OCI-LY7 (cell line): ENCODE results near the gene CAMK2N2. TPM values are rescaled to one million over a fixed set of nuclear protein-coding genes. Genes with fewer than 3 reads are reported as not detected.

ENCODE experiments used
- BruUV-seq: library from RNA; stranded (reverse); fragments of 400-500 nt; replicated peaks from 2 replicates; lab custom pipeline; 2021; lab: Mats Ljungman, UMichigan
- CTCF ChIA-PET: fragments of 300-600 bp; sonication (Branson Sonifier 250); formaldehyde crosslinking; loops from one replicate; lab custom pipeline; 2022; ENCODE audit warnings: antibody characterized with exemption; ENCODE audit not compliant: unreplicated experiment; lab: Charles Lee
- POLR2A ChIA-PET: fragments of 300-600 bp; sonication (Branson Sonifier 250); formaldehyde crosslinking; loops from one replicate; lab custom pipeline; 2022; ENCODE audit warnings: antibody characterized with exemption; lab: Charles Lee
- DNase-seq: peaks from one replicate; pipeline ENCODE4 v3.0.0-alpha.2; 2015; ENCODE audit warnings: low spot score
- H2AFZ ChIP-seq: fragments of 200-600 bp; sonication (generic), shearing (Covaris generic); 2 replicates; pipeline ENCODE4 v1.6.1; 2014; ENCODE audit warnings: mild to moderate bottlenecking, antibody characterized with exemption, low read length, moderate library complexity
- H3K27ac ChIP-seq: fragments of 200-600 bp; sonication (generic); 2 replicates; pipeline ENCODE4 v1.5.1; 2014; ENCODE audit warnings: mixed run types, low read depth, mild to moderate bottlenecking, moderate library complexity, low read length, inconsistent platforms; ENCODE audit not compliant: poor library complexity, severe bottlenecking
- H3K36me3 ChIP-seq: fragments of 200-600 bp; sonication (generic); 2 replicates; pipeline ENCODE4 v1.6.1; 2014; ENCODE audit warnings: mild to moderate bottlenecking, antibody characterized with exemption, low read length, moderate library complexity, mixed read lengths; ENCODE audit not compliant: insufficient read depth
- H3K4me1 ChIP-seq: fragments of 200-600 bp; sonication (generic); 2 replicates; pipeline ENCODE4 v1.5.1; 2014; ENCODE audit warnings: mild to moderate bottlenecking, low read length; ENCODE audit not compliant: insufficient read depth, poor library complexity, severe bottlenecking
- H3K4me2 ChIP-seq: fragments of 200-600 bp; sonication (generic); 2 replicates; pipeline ENCODE4 v1.6.1; 2014; ENCODE audit warnings: mild to moderate bottlenecking, low read length
- H3K4me3 ChIP-seq: fragments of 200-600 bp; sonication (generic); 2 replicates; pipeline ENCODE4 v1.5.1; 2014; ENCODE audit warnings: mild to moderate bottlenecking, low read depth, low read length; ENCODE audit not compliant: poor library complexity, severe bottlenecking
- H3K79me2 ChIP-seq: fragments of 200-600 bp; sonication (generic); 2 replicates; pipeline ENCODE4 v1.6.1; 2016; ENCODE audit warnings: low read depth, mild to moderate bottlenecking, low read length, moderate library complexity, mixed read lengths; ENCODE audit not compliant: insufficient read depth
- H3K9me2 ChIP-seq: fragments of 200-600 bp; sonication (generic); 2 replicates; pipeline ENCODE4 v1.6.1; 2016; ENCODE audit warnings: mild to moderate bottlenecking, low read length, mixed read lengths; ENCODE audit not compliant: insufficient read depth
- H3K9me3 ChIP-seq: fragments of 200-600 bp; sonication (generic); 2 replicates; pipeline ENCODE4 v1.6.1; 2014; ENCODE audit warnings: mild to moderate bottlenecking, mixed run types, low read length, mixed read lengths
- H4K20me1 ChIP-seq: fragments of 200-600 bp; sonication (generic); 2 replicates; pipeline ENCODE4 v1.6.1; 2014; ENCODE audit warnings: mild to moderate bottlenecking, antibody characterized with exemption, low read length, moderate library complexity, mixed read lengths; ENCODE audit not compliant: insufficient read depth
- EZH2phosphoT487 ChIP-seq: fragments of 200-600 bp; sonication (generic); IDR thresholded peaks from 2 replicates; pipeline ENCODE4 v1.6.1; 2018; ENCODE audit warnings: low read depth, borderline replicate concordance, mild to moderate bottlenecking, mixed run types, antibody characterized with exemption, low read length, moderate library complexity, mixed read lengths
- intact Hi-C: fragments of 100-400 bp; cut with micrococcal nuclease; formaldehyde crosslinking; loops from one replicate; pipeline ENCODE4 v1.10.0; 2022; ENCODE audit not compliant: unreplicated experiment
- total RNA-seq, 2 experiments: library from RNA; depleted of rRNA in 1 of 2; stranded (reverse); fragments of >200 nt in 1 of 2; shearing (Covaris generic) in 1 of 2; gene quantifications; 2 replicates each; pipeline ENCODE4 v1.2.3, GENCODE V29; 2014 to 2022
- TF ChIP-seq, protein P1 (sequence below): fragments of 200-600 bp; sonication (generic); conservative IDR thresholded peaks from 2 replicates; pipeline ENCODE4 v1.5.1; 2014; ENCODE audit warnings: mild to moderate bottlenecking, antibody characterized with exemption, low read length, moderate library complexity, mixed read lengths

CAMK2N2 gene
- total RNA-seq, 2 experiments from 2014 or later, result not detected

DNA sequence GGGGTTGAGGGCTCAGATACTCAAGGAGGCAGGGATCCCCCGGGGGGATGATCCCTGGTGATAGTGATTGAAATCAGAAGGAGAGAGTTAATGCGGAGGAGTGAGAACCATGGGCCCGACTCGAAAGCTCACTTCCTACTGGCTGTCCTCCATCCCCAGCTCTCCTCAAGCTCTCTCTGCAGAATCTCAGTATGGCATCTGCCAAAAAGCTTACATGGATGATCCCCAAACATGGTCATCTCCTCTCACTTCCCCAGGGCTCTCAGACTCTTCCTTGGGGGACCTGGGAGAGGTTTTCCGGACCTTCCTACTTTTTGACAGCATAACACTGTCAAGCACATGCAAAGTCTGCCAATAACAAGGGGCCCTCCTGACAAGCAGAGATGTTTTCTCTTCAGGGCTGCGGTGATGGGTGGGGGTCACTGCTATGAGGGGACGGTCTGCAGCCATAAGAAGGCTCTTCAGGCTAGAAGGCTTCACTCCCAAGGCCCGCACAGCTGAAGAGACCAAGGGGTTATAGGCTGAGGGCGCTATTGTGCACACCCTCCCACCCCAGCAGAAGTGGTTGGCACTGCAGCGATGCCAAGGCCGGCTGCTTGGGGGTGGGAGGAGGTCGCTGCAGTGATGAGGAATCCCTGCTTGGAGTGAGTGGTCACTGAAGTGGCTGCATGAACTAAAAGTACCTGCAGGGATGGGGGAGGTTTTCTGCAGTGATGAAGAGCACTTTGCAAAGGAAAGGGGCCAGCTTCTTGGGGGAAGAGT, 32.8 kb downstream of the CAMK2N2 start:
- no peaks in the 10 kb centered on the region for H3K36me3 ChIP-seq
- no peaks in the 10 kb centered on the region for H3K79me2 ChIP-seq
- no peak for DNase-seq
- no peak overlapping the region for H2AFZ ChIP-seq
- POLR2A ChIA-PET, result interaction anchor here (1.2 kb wide), 1 partner anchor 25 kb away, joined by 6 read pairs; no protein-coding TSS in a partner anchor
- H3K9me2 ChIP-seq, result no peaks in the 10 kb centered on the region
- BruUV-seq, result no TSS peak
- no peaks in the 10 kb centered on the region for H3K9me3 ChIP-seq
- no peak for TF ChIP-seq EZH2phosphoT487
- TF ChIP-seq, protein P1, sequence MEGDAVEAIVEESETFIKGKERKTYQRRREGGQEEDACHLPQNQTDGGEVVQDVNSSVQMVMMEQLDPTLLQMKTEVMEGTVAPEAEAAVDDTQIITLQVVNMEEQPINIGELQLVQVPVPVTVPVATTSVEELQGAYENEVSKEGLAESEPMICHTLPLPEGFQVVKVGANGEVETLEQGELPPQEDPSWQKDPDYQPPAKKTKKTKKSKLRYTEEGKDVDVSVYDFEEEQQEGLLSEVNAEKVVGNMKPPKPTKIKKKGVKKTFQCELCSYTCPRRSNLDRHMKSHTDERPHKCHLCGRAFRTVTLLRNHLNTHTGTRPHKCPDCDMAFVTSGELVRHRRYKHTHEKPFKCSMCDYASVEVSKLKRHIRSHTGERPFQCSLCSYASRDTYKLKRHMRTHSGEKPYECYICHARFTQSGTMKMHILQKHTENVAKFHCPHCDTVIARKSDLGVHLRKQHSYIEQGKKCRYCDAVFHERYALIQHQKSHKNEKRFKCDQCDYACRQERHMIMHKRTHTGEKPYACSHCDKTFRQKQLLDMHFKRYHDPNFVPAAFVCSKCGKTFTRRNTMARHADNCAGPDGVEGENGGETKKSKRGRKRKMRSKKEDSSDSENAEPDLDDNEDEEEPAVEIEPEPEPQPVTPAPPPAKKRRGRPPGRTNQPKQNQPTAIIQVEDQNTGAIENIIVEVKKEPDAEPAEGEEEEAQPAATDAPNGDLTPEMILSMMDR, result no peak
- H3K27ac ChIP-seq, result no peak overlapping the region
- no peak overlapping the region for H3K4me3 ChIP-seq
- no peaks in the 10 kb centered on the region for H4K20me1 ChIP-seq
- H3K4me2 ChIP-seq, result no peak overlapping the region
- peaks cover 7% of the 10 kb centered on the region for H3K4me1 ChIP-seq
- CTCF ChIA-PET, result interaction anchor here (0.6 to 1.6 kb wide), 3 partner anchors 8 to 211 kb away, joined by 3 to 13 read pairs (median 3); partner anchors contain the start of gene ABCC5
- intact Hi-C loops, result no loop called here

GRCh38 chr3:184227481-184227935, 33.8 kb downstream of the CAMK2N2 start:
- Histone ChIP-seq H3K4me2 (no peak overlapping the region), H2AFZ (no peak overlapping the region), H3K4me3 (no peak overlapping the region), H4K20me1 (no peaks in the 10 kb centered on the region), H3K27ac (no peak overlapping the region), H3K9me2 (no peaks in the 10 kb centered on the region), H3K79me2 (no peaks in the 10 kb centered on the region), H3K36me3 (no peaks in the 10 kb centered on the region), H3K4me1 (peaks cover 7% of the 10 kb centered on the region), H3K9me3 (no peaks in the 10 kb centered on the region)
- no peak for TF ChIP-seq EZH2phosphoT487
- TF ChIP-seq, protein P1, result peak; percentile 84
- intact Hi-C loops, result loop anchor here (1.0 kb wide), 1 partner anchor 62 kb away; no protein-coding TSS in a partner anchor
- DNase-seq, result peak; percentile 65
- POLR2A ChIA-PET, result interaction anchor here (0.6 to 1.2 kb wide), 4 partner anchors 18 to 226 kb away, joined by 3 to 6 read pairs (median 4); no protein-coding TSS in a partner anchor
- no TSS peak for BruUV-seq
- CTCF ChIA-PET, result interaction anchor here (0.6 to 1.6 kb wide), 4 partner anchors 9 to 432 kb away, joined by 3 to 4 read pairs (median 3); no protein-coding TSS in a partner anchor

GRCh38 chr3:184223946-184224345, 37.4 kb downstream of the CAMK2N2 start:
- no TSS peak for BruUV-seq
- Histone ChIP-seq H3K4me2 (no peak overlapping the region), H3K4me1 (no peaks in the 10 kb centered on the region), H4K20me1 (no peaks in the 10 kb centered on the region), H3K4me3 (no peak overlapping the region), H3K79me2 (no peaks in the 10 kb centered on the region), H2AFZ (no peak overlapping the region), H3K9me2 (no peaks in the 10 kb centered on the region), H3K9me3 (no peaks in the 10 kb centered on the region), H3K36me3 (no peaks in the 10 kb centered on the region), H3K27ac (no peak overlapping the region)
- CTCF ChIA-PET, result no interaction called here
- POLR2A ChIA-PET, result no interaction called here
- no peak for TF ChIP-seq EZH2phosphoT487
- TF ChIP-seq, protein P1, result no peak
- DNase-seq, result no peak
- intact Hi-C loops, result no loop called here
